GM18909 (cell line): ENCODE measurements around the gene TAF6L.
A peak's percentile ranks its signal among the peaks of the same experiment; 100 is the strongest.
"Not testable (repeated sequence)": the region's sequence is repeated elsewhere in the genome, so short reads cannot be mapped to it uniquely, and the experiment has no call there.

Source experiments
- ATAC-seq: cut with Tn5 transposase; IDR thresholded peaks from one replicate; pipeline ENCODE4 v1.9.1; 2021; ENCODE audit warnings: mild to moderate bottlenecking; ENCODE audit not compliant: unreplicated experiment, poor library complexity

TAF6L gene

GRCh38 chr11:62753736-62754603, 17.2 kb upstream of the TAF6L start, which contains the start of gene ZBTB3:
Gene ZBTB3, minus strand, starts transcription at chr11:62754160. Its CDS starts 496 bp downstream, at chr11:62753664.
- ATAC-seq, result peak; percentile 97

GRCh38 chr11:62755086-62755615, 16.0 kb upstream of the TAF6L start:
- ATAC-seq, result no peak

GRCh38 chr11:62757846-62758788, 13.1 kb upstream of the TAF6L start:
- no peak for ATAC-seq

GRCh38 chr11:62760867-62761227, 10.3 kb upstream of the TAF6L start:
- not testable (repeated sequence) for ATAC-seq

GRCh38 chr11:62770778-62771143, 435 bp upstream of the TAF6L start:
- ATAC-seq, result peak; percentile 8

GRCh38 chr11:62774407-62774806, 3.2 kb downstream of the TAF6L start:
- ATAC-seq, result no peak

- ATAC-seq, result no peak
Observed at GRCh38 chr11:62775646-62776045, 4.5 kb downstream of the TAF6L start.

GRCh38 chr11:62777389-62777788, 6.2 kb downstream of the TAF6L start:
- no peak for ATAC-seq

GRCh38 chr11:62778441-62778840, 7.2 kb downstream of the TAF6L start:
- ATAC-seq, result no peak

- ATAC-seq, result no peak
Observed at GRCh38 chr11:62782753-62783152, 11.6 kb downstream of the TAF6L start.

GRCh38 chr11:62786318-62787004, 15.3 kb downstream of the TAF6L start:
- peak; percentile 66 for ATAC-seq

GRCh38 chr11:62787005-62787759, 16.0 kb downstream of the TAF6L start, which contains the start of gene TMEM179B:
Gene TMEM179B, plus strand, starts transcription at chr11:62787402. Its CDS starts 30 bp downstream, at chr11:62787432.
- ATAC-seq, result peak; percentile 65

GRCh38 chr11:62788991-62789390, 17.8 kb downstream of the TAF6L start:
- no peak for ATAC-seq

- ATAC-seq, result no peak
Observed at GRCh38 chr11:62789576-62789975, 18.4 kb downstream of the TAF6L start.

- peak; percentile 75 for ATAC-seq
Observed at GRCh38 chr11:62791501-62792201, 20.5 kb downstream of the TAF6L start, which contains the start of gene TMEM223. Gene TMEM223, minus strand, starts transcription at chr11:62792006. Its CDS starts 12 bp downstream, at chr11:62791994.

GRCh38 chr11:62792202-62792575, 21.0 kb downstream of the TAF6L start:
- ATAC-seq, result no peak

- no peak for ATAC-seq
Observed at GRCh38 chr11:62794201-62794775, 23.1 kb downstream of the TAF6L start.

- ATAC-seq, result no peak
Observed at GRCh38 chr11:62796281-62796680, 25.1 kb downstream of the TAF6L start.
